C4-2B (cell line): ENCODE measurements around the gene SNX14.

Experiments used
- H3K27ac ChIP-seq: fragments of 450-650 bp; 2 replicates; pipeline ENCODE4 v1.5.1; 2017
- CTCF ChIP-seq: fragments of 450-650 bp; conservative IDR thresholded peaks from 2 replicates; pipeline ENCODE4 v1.5.1; 2017; ENCODE audit warnings: mild to moderate bottlenecking
- ZFX ChIP-seq: fragments of 450-650 bp; IDR thresholded peaks from 2 replicates; pipeline ENCODE4 v1.6.1; 2017

Gene SNX14

GRCh38 chr6:85460921-85461797, 132.5 kb downstream of the SNX14 start:
- no peak overlapping the region for H3K27ac ChIP-seq
- TF ChIP-seq ZFX (no peak), CTCF (no peak)

- H3K27ac ChIP-seq = no peak overlapping the region
- TF ChIP-seq ZFX (no peak), CTCF (no peak)
Measured at GRCh38 chr6:85460154-85460920, 133.3 kb downstream of the SNX14 start.

- H3K27ac ChIP-seq = no peak overlapping the region
- TF ChIP-seq CTCF (no peak), ZFX (no peak)
Measured at GRCh38 chr6:85459224-85459901, 134.3 kb downstream of the SNX14 start.

GRCh38 chr6:85458782-85459181, 134.9 kb downstream of the SNX14 start:
- no peak overlapping the region for H3K27ac ChIP-seq
- no peak for TF ChIP-seq CTCF
- no peak for TF ChIP-seq ZFX

GRCh38 chr6:85458184-85458583, 135.5 kb downstream of the SNX14 start:
- TF ChIP-seq ZFX = no peak
- no peak for TF ChIP-seq CTCF
- H3K27ac ChIP-seq = no peak overlapping the region

- TF ChIP-seq ZFX (no peak), CTCF (no peak)
- no peak overlapping the region for H3K27ac ChIP-seq
Measured at GRCh38 chr6:85456782-85457181, 136.9 kb downstream of the SNX14 start.
